Measurements from ENCODE around the gene TSPAN18.

TSPAN18 gene

GRCh38 chr11:44799012-44799411, 72.2 kb downstream of the TSPAN18 start:
- no peak for DNase-seq

GRCh38 chr11:44802347-44802746, 75.6 kb downstream of the TSPAN18 start:
- no peak for DNase-seq

- DNase-seq: no peak
Observed at GRCh38 chr11:44803009-44803408, 76.2 kb downstream of the TSPAN18 start.

DNA sequence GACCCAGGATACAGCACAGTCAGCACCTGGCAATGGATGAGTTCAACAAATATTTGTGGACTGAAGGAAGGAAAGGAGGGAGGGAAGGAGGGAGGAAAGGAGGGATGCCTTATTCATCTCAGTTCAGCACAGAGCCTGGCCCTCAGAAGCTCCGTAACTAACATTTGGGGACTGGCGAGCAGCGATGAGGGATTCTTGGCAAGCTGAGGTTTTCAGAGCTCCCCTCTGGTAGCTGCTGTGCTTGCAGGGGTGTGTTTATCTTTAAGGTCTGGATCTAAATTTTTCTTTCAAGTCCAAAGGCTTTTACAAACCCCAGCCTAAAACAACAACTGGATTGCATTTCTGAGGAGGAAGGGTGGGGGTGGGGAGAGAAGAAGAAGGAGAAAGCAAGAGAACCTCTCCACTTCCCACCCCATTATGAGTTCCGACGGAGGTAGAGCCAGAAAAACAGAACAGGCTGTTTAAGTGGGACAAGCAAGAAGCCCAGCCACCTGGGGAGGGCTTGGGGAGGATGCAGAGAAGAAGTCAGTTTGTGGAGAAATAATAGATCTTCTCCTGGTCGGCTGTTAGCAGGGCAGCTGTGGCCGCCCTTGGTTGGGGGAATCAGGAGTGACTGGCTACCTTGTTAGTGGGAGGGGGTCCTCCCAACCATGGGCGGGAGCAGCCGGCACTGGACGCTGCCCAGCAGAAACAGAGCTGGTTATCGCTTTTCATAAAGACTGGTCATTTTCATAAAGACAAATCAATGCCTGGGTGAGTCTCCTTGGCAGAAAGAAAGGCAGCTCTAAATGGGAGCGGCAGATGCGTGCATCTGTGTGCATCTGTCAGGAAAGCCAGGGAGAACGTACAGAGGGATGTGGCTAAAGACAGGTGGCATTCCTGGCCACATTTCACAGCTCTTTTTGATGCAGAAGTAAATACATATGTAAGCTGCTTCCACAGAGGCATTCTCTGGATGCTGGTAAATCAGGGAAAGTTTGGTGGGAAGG, 78.0 kb downstream of the TSPAN18 start:
- DNase-seq: no peak

- DNase-seq: no peak
Observed at GRCh38 chr11:44805596-44805995, 78.8 kb downstream of the TSPAN18 start.

GRCh38 chr11:44808053-44808753, 81.4 kb downstream of the TSPAN18 start:
- no peak for DNase-seq

DNA sequence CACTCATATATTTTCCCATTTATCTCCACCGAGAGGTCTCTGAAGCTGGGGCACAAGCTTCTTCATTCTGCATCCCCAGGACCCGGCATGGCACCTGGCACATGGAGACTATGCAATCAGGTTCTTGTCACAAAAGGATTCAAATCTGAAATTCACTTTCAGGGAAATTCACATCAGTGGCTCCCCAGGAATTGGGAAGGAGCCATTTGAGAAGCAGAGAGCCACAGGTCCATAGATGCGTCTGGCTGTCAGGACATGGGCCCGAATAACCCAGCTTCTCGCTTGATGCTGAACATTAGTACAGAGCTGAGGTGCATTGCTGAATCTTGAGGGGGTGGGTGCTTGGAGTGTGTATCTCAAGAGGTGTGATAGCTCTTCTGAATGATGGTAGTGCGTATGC, 82.5 kb downstream of the TSPAN18 start:
- DNase-seq: no peak

GRCh38 chr11:44811841-44812448, 85.2 kb downstream of the TSPAN18 start:
- no peak for DNase-seq

DNA sequence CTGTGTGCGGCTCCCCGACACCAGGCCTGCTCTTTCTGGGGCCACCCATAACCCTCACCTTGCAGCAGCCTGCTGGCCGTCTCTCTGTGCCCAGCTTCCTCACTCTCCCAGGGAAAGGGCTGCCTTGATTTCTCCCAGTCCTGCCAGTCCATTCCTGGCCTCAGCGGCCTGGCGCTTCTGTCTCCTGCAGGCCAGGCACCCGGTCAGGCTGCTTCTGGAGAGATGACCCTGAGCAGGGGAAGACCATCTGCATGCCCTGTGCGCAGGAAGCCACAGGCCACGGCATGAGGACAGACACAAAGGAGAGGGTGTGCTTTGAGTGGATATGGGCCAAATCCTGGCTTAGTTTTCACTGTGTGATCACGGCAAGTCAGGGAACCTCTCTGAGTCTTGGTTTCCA, 86.2 kb downstream of the TSPAN18 start:
- no peak for DNase-seq

- no peak for DNase-seq
Observed at GRCh38 chr11:44813401-44813800, 86.6 kb downstream of the TSPAN18 start.

DNA sequence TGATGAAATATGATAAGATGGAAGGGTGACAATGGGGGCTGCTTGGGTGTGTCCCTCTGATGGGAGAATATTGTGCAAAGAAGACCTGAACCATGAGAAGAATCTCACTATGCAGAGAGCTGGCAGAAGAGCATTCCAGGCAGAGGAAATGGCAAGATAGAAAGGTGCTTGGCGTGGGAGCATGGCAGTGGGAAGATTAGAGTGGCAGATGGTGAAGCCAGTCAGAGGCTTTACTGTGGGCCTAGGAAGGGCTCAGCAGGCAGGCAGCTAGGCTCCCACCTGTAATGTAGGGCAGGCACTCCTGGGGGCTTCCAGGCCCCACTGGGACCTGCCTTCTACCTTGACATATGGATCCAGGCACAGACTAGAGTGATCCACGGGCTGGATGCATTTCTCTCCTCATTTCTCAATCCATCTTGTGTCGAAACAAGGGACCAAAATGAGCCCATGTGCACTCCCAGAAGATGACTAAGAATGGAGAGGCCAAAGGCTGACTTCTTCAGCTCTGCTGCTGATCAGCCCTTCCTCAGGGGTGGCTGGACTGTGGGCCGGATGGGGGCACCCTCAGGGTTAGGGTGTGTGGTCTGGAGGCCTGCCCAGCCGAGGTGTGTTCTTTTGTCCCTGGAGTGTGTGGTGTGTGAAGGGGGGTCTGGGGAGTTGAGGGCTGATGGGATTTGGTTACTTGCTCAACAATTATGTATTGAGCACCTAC, 88.3 kb downstream of the TSPAN18 start:
- no peak for DNase-seq

DNA sequence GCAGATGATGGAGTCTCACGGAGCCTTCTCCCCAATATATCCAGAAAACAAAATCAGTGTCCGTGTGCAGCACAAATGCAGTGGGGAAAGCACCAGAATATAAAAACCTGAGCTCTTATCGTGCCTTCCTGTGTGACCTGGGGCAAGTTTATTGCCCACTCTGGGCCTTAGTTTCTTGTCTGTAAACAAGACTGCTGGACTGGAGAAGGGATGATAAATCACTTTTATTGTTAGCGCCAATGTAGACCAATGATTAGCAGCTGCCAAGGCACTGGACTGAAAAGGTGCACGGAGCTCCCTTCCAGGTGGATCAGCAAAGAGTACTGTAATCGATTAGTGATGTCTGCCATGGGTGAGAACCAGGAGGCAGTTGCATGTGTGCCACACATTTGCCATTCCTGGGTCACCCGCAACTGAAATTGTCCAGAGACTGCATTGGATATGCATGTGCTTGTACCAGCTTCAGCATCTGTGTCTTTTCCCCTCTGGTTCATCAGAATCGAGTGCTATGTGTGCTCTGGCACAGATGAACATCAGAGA, 89.2 kb downstream of the TSPAN18 start:
- no peak for DNase-seq

- DNase-seq: no peak
Observed at GRCh38 chr11:44816761-44817160, 90.0 kb downstream of the TSPAN18 start.

DNA sequence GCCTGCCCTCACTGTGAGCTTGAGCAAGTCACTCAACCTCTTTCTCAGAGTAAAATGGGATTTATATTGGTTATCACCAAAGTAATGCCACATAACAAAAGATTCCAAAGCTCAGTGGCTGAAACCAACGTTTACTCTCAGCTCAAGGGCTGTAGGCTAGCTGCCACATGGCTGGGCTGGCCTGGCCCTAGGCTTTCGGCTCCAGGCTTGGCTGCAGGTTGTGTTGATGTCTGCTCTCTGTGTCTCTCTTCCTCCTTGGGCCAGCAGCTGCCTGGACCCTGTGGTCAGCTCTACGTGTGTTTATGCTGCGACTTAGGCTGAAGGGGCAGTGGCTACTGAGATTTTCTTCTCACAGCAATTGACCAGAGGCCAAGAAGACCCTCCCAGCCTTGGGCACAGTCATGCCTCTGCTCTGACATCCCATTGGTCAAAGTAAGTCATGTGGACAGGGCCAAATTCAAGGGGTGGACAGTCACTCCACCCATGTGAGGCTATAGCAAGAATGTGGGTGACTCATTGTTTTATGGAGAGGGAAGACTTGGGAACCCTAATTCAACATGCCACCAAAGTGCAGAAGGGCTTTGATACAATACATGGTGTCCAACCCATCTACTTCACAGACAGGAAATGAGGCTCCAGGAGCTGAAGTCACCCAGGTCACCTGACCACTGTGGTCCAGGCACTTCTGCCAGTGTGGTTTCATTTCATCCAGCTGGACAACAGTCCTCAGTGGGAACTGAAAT, 90.6 kb downstream of the TSPAN18 start:
- DNase-seq: no peak

GRCh38 chr11:44818110-44818509, 91.3 kb downstream of the TSPAN18 start:
- no peak for DNase-seq

DNA sequence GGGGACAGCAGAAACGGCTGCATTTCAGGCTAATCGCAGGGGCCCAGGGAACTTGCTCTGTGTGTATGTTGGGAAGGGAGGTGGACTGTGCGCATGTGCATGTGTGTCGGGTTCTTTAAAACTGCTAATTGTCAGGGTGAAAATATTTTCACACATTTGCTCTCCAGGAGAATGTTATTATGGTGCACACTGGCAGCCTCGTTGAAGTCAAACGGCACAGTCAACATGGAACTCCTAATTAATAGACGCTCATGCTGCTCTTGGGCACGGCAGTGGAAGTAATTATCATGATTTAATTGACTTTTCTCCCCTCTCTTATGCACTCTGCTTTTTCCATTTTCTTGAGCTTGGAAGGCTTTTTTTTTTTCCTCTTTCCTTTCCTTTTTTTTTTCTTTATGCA, 92.6 kb downstream of the TSPAN18 start:
- DNase-seq: no peak

GRCh38 chr11:44822369-44822768, 95.6 kb downstream of the TSPAN18 start:
- DNase-seq: no peak

DNA sequence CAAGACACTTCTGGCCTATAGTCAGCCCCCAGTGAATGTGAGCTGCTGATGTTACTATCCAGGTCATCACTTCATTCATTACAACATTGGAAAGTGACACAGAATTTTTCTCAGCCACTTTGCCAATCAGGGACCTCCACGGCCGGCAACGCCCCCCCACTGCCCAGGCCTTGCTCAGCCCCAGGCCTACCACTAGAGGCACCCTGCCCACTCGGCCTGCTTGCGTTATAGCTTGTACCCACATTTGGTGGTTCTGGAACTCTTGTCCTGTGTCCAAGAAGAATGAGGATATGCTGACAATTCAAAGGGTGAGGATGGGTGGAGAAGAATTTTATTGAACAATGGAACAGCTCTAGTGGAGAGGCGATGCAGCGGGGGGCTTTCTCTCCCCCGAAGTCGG, 96.2 kb downstream of the TSPAN18 start:
- no peak for DNase-seq

GRCh38 chr11:44823868-44824267, 97.1 kb downstream of the TSPAN18 start:
- no peak for DNase-seq

- DNase-seq: no peak
Observed at GRCh38 chr11:44824300-44824704, 97.5 kb downstream of the TSPAN18 start.

DNA sequence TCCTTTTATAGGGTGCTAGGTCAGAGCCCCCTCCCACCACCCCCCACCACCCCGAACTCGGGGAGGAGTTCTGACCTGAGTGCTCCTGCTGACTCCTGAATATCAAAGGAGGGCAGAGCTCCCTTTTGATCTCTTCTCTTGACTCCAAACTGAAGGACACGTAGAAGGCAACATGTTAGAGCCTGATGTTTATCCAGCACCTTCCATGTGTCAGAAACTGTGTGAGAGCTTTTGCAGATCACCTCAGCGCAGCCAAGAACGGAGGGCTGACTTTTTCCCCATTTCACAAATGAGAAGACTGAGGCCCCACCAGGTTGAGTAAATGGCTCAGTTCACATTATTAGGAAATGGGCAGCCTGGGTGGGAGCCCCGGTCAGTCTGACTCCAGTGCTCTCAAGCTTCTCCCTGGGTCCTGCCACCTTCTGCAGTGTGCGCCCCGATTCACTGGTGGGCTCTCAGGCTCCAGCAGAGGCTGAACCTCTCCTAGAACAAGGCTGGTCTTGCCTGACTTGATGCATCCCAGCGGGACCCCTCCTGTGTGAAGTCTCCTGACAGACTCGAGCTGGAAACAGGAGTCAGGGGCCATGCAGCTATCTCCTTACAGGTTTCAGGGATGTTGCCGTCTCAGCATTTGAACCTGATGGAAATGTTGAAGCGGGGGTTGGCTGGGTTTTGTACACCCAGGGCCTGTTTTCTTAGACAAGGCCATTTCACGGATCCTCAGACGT, 98.5 kb downstream of the TSPAN18 start:
- DNase-seq: no peak

Data from amniotic stem cell (primary cell).